ENCODE results near the gene SRSF6. TPM values are rescaled to one million over a fixed set of nuclear protein-coding genes. Genes with fewer than 3 reads are reported as not detected.
A peak's percentile ranks its signal among the peaks of the same experiment; 100 is the strongest.
"Not testable (repeated sequence)": the region's sequence is repeated elsewhere in the genome, so short reads cannot be mapped to it uniquely, and the experiment has no call there.

The SRSF6 gene
- total RNA-seq, 1 donor from 2014 or later = 32.0 TPM

- no peak for DNase-seq
Observed at GRCh38 chr20:43490038-43490437, 32.3 kb downstream of the SRSF6 start.

- no peak for DNase-seq
Observed at GRCh38 chr20:43492101-43492500, 34.4 kb downstream of the SRSF6 start.

- DNase-seq = no peak
Observed at GRCh38 chr20:43495388-43495787, 37.7 kb downstream of the SRSF6 start.

GRCh38 chr20:43502021-43502420, 44.3 kb downstream of the SRSF6 start:
- not testable (repeated sequence) for DNase-seq

- no peak for DNase-seq
Observed at GRCh38 chr20:43506238-43506637, 48.5 kb downstream of the SRSF6 start.

GRCh38 chr20:43507150-43508080, 49.7 kb downstream of the SRSF6 start, which contains the start of gene L3MBTL1:
Gene L3MBTL1 (plus strand): TSS chr20:43507697. CDS start chr20:43513504, 5,807 bp downstream.
- peak; percentile 55 for DNase-seq

- no peak for DNase-seq
Observed at GRCh38 chr20:43508106-43508505, 50.4 kb downstream of the SRSF6 start.

- DNase-seq = no peak
Observed at GRCh38 chr20:43508604-43509040, 50.9 kb downstream of the SRSF6 start.

GRCh38 chr20:43511879-43512278, 54.2 kb downstream of the SRSF6 start:
- no peak for DNase-seq

- DNase-seq = no peak
Observed at GRCh38 chr20:43513372-43513930, 55.8 kb downstream of the SRSF6 start.

Other genes starting within 250 kb of the SRSF6 start
- gene L3MBTL1, start 49.8 kb downstream of the SRSF6 start, total RNA-seq = 2.4 and 8.2 TPM in 2 replicates
- 0.23 and 0.34 TPM in 2 replicates for gene SGK2, start 101.1 kb downstream of the SRSF6 start, total RNA-seq
- gene IFT52, start 133.0 kb downstream of the SRSF6 start, total RNA-seq = 23.0 and 24.3 TPM in 2 replicates
- 8.7 and 45.0 TPM in 2 replicates for gene MYBL2, start 209.2 kb downstream of the SRSF6 start, total RNA-seq

Data from dermis blood vessel endothelial cell (primary cell).